Left renal pelvis (tissue), 4 donors: ENCODE data around the gene ITGA6. TPM values are rescaled to one million over a fixed set of nuclear protein-coding genes. Genes with fewer than 3 reads are reported as not detected.

Experiments used
- DNase-seq, 4 donors: peaks; one replicate each; pipeline ENCODE4 v3.0.0-alpha.2; 2013; ENCODE audit warnings: low read depth in 4 of 4, low spot score in 3 of 4
- polyA plus RNA-seq, 4 donors: library from polyadenylated mRNA; unstranded; fragments of 120-200 nt; gene quantifications; one replicate each; pipeline ENCODE4 v1.2.1, GENCODE V29; 2013; ENCODE audit not compliant: insufficient read length in 4 of 4

The ITGA6 gene
- polyA plus RNA-seq, 4 donors = 32.7 to 112 (median 110) TPM

- no peak for DNase-seq
Observed at GRCh38 chr2:172552547-172553291, 125.3 kb downstream of the ITGA6 start.

- no peak for DNase-seq
Observed at GRCh38 chr2:172554352-172555271, 127.2 kb downstream of the ITGA6 start.

- no peak for DNase-seq
Observed at GRCh38 chr2:172555272-172555521, 127.8 kb downstream of the ITGA6 start.

Other genes starting within 250 kb of the ITGA6 start
- 10 to 100 TPM in 3 of 4 donors, 1 to 10 TPM in 1; 8.4 to 15.0 (median 11.2) TPM for gene PDK1, start 128.5 kb downstream of the ITGA6 start, polyA plus RNA-seq